NCI-H1694 (cell line): ENCODE measurements around the gene CMPK1.

ENCODE experiments used
- DNase-seq: peaks from one replicate; lab custom pipeline; 2025; lab: John Stamatoyannopoulos, UW

Gene CMPK1

GRCh38 chr1:47396671-47397196 lies 63.1 kb downstream of the CMPK1 start:
- DNase-seq = no peak

- no peak for DNase-seq
Measured at GRCh38 chr1:47399138-47399845, 65.7 kb downstream of the CMPK1 start.

GRCh38 chr1:47399846-47400155 lies 66.2 kb downstream of the CMPK1 start:
- no peak for DNase-seq

GRCh38 chr1:47401761-47402160 lies 68.2 kb downstream of the CMPK1 start:
- no peak for DNase-seq

GRCh38 chr1:47402591-47402990 lies 69.0 kb downstream of the CMPK1 start:
- no peak for DNase-seq

- no peak for DNase-seq
Measured at GRCh38 chr1:47403321-47403910, 69.8 kb downstream of the CMPK1 start.

GRCh38 chr1:47405697-47406096 lies 72.1 kb downstream of the CMPK1 start:
- no peak for DNase-seq

GRCh38 chr1:47406966-47407365 lies 73.4 kb downstream of the CMPK1 start:
- DNase-seq = no peak

GRCh38 chr1:47407481-47407880 lies 73.9 kb downstream of the CMPK1 start:
- no peak for DNase-seq

GRCh38 chr1:47409311-47410067 lies 75.9 kb downstream of the CMPK1 start:
- no peak for DNase-seq

GRCh38 chr1:47410068-47410455 lies 76.5 kb downstream of the CMPK1 start:
- DNase-seq = no peak

- DNase-seq = no peak
Measured at GRCh38 chr1:47411436-47411835, 77.8 kb downstream of the CMPK1 start.

GRCh38 chr1:47412437-47412836 lies 78.8 kb downstream of the CMPK1 start:
- no peak for DNase-seq

GRCh38 chr1:47415728-47416318 lies 82.2 kb downstream of the CMPK1 start, which contains the start of gene FOXE3:
FOXE3 (plus strand) TSS chr1:47416285; CDS start chr1:47416316, 31 bp downstream.
- no peak for DNase-seq

GRCh38 chr1:47416319-47417169 lies 83.0 kb downstream of the CMPK1 start:
- no peak for DNase-seq

- no peak for DNase-seq
Measured at GRCh38 chr1:47417170-47418044, 83.8 kb downstream of the CMPK1 start.

GRCh38 chr1:47418122-47418521 lies 84.5 kb downstream of the CMPK1 start:
- DNase-seq = no peak

GRCh38 chr1:47418681-47419325 lies 85.2 kb downstream of the CMPK1 start:
- no peak for DNase-seq

- no peak for DNase-seq
Measured at GRCh38 chr1:47420547-47420946, 87.0 kb downstream of the CMPK1 start.

GRCh38 chr1:47423872-47424271 lies 90.3 kb downstream of the CMPK1 start:
- DNase-seq = no peak
